ENCODE data around the gene MT1G.
"Not testable (repeated sequence)": the region's sequence is repeated elsewhere in the genome, so short reads cannot be mapped to it uniquely, and the experiment has no call there.

Gene MT1G

DNA sequence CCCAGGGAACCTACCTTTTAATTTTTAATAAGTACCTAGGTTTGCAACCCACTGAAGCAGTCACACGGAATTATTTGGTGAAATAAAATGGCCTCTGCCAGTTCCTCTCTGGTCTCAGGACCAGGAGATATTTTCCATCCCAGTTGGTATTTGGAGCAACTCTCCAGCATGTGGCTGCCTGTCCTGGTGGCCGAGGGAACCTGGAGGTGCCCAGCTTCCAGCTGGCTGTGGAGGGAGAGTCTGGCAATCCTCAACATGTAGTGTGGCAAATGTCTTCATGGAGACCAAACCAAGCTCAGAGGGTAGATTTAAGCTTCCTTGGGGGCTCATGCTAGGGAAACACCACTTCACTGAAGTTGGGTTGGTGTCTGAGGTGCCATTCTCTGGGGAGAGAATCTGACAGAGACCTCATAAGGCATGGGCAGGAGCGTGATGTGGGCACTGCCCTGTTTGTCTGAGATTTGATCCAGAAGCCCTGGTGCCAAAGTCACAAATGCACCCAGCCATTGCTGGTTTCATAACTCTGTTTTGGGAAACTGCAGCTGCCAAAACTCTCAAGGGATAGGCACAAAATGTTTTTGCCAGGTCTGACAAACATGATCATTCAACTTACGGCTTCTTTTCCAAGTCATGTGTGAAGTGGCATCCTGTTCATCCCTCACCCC is 17.2 kb upstream of the MT1G start:
- DNase-seq (ENCODE audit: low read depth, low spot score) = no peak

DNA sequence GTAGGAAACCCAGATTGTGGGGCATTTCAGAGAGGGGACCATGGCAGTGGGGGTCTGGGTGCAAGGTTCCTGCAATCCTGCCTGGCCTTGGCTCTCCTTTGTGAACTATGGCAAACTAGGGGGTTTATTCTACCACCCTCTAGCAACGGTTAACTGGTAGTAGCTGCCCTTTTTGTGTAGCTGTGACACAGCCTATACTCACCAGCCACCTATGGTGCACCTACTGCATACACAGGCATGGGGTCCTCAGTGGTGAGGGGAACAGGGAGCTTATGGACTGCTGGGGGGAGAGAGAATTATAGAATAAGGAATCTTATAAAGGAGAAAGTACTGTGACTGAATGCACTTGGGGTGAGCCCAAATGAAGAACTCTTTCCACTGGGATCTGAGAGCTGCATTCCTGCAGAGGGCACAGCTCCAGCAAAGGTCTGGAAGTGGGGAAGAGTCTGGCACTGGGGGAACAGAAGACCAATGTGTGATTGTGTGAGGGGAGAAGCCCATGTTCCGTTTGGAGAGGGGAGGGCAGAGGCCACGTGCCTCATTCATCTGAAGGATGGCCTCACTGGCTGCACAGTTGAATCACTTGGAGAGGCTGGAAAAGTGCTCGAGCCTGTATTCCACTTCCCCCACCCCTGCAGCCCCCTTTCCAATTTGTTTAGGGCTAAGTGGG is 16.5 kb upstream of the MT1G start:
- no peak for DNase-seq (ENCODE audit: low read depth, low spot score)

- DNase-seq (ENCODE audit: low read depth, low spot score) = no peak
These were observed 15.7 kb upstream of the MT1G start for GRCh38 chr16:56683424-56684172.

DNA sequence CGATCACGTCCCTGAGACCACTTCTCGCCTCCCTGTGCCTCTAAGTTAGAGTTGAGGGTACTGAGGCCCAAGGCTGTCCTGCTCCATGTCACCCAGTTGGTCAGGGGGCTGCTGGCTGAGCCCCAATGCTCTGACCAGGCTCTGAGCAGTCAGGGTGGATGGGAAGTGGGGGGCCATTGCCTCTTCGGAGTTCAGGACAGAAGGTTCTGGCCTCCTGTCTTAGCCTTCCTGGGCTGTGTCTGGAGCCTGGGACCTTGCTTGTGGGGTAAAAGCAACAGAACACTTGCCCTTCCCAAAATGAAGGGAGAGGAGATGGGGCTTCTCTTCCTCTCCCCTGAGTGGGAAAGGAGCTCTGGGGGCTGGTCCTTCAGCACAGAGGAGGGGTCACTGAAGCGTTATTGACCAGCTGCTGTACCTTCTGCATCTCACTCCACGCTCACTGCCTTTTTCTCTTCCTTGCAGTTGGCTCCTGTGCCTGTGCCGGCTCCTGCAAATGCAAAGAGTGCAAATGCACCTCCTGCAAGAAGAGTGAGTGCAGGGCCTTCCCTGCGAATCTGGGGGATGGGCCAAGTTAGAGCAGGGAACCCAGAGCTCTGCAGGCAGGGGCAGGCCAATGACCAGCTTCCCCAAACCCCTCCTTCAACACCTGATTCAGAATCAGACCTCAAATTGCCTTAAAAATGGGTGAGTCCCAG is 15.0 kb upstream of the MT1G start:
- DNase-seq (ENCODE audit: low read depth, low spot score) = no peak

GRCh38 chr16:56681939-56682702 is 14.3 kb upstream of the MT1G start, which contains the start of gene MT1X:
Gene MT1X (plus strand): TSS chr16:56682470. CDS start chr16:56682541, 71 bp downstream.
- peak; percentile 74 for DNase-seq (ENCODE audit: low read depth, low spot score)

DNA sequence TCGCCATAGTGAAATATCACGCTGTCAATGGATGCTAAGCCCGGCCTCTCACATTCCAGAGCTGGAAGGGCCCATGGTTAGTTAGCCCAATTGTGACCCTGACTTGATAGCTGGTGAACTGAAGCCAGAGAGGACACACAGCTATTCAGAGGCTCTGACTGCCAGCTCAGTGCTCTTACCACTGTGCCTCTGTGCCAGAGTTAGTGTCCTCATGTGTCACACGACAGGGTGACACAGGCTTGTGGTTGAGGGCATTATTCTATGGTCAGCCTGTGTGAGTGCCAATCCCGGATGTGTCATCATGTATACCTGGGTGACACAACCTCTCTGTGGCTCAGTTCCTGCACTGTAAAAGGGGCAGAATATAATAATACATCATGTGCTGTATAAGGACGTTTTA is 12.0 kb upstream of the MT1G start:
- DNase-seq (ENCODE audit: low read depth, low spot score) = no peak

GRCh38 chr16:56679078-56679730 is 11.3 kb upstream of the MT1G start:
- DNase-seq (ENCODE audit: low read depth, low spot score) = no peak

DNA sequence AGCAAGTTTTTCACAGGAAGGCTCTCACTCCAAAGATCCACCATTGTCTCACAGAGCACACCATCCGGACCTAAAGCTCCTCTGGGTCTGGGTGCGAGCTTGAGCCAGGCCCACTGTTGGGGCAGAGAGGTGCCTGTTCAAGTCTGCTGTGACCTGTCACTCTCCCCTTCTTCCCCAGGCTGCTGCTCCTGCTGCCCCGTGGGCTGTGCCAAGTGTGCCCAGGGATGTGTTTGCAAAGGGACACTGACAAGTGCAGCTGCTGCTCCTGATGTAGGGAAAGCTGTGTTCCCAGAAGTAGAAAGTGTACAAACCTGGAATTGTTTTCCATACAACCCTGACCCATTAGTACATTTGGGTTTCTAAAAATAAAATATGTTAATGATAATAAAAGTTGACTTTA is 9.6 kb upstream of the MT1G start:
- no peak for DNase-seq (ENCODE audit: low read depth, low spot score)

GRCh38 chr16:56675685-56676210 is 7.9 kb upstream of the MT1G start:
- DNase-seq (ENCODE audit: low read depth, low spot score) = peak; percentile 16

DNA sequence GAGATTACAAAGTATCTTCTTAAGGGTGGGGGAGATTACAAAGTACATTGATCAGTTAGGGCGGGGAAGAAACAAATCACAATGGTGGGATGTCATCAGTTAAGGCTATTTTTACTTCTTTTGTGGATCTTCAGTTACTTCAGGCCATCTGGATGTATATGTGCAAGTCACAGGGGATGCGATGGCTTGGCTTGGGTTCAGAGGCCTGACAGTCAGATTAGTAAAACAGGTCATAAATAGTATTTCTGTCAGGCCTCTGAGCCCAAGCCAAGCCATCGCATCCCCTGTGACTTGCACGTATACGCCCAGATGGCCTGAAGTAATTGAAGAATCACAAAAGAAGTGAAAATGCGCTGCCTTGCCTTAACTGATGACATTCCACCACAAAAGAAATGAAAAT is 6.7 kb upstream of the MT1G start:
- not testable (repeated sequence) for DNase-seq (ENCODE audit: low read depth, low spot score)

DNA sequence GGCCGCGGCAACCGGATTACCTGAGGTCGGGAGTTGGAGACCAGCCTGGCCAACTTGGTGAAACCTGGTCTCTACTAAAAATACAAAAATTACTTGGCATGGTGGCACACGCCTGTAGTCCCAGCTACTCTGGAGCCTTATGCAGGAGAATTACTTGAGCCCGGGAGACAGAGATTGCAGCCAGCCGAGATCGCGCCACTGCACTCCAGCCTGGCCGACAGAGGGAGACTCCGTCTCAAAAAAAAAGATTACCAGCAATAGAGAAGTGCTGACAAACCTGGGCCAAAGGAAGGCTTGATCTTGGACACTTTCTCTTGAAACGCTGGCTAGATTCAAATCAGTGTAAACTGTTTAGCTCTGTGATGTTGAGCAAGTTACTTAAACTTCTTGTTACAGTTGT is 6.1 kb upstream of the MT1G start:
- DNase-seq (ENCODE audit: low read depth, low spot score) = no peak

DNA sequence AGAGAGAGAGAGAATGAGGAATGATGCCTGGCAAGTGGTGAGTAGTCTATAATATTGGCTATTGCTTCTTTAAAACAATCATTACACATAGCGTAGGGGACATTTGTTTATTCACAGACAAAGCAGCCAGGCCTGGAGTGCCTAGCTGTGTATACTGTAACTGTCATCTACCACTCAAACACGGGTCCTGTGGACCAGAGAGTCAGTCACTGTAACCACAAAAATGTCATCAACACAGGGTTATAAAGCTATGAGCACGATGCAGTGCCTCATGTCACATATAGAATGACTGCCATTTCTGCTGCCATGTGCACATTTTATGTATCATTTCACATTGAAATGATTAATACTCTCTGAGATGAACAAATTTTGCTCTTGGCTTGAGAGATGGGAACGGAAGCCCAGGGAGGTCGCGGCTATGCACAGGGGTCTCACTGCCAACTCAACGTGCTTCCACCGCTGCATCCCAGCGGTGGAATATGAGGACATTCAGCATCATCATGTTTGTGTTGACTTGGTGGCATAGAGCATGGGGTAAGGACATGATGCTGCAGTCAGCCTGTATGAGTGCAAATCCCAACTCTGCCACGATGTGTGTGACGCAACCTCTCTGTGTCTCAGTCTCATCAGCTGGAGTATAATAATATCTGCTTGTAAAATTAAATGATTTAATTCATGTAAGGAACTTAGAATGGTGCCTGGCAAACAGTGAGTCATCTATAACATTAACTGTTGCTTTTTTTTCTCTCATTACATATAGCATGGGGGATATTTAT is 5.1 kb upstream of the MT1G start:
- no peak for DNase-seq (ENCODE audit: low read depth, low spot score)

DNA sequence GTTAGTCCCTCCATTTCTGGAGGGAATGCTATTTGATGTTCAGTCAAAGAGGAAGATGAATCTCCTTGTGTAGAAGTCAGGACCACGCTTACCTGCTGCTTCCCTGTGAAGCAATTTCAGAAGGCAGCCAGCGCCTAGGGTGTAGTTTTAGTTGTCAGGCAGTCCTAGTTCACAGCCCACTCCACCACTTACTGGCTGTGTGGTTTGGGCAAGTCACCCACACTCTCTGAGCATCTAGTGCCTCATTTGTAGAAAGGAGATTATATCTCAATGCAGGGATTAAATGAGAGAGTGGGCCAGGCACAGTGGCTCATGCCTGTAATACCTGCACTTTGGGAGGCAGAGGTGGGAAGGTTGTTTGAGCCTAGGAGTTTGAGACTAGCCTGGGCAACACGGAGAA is 4.3 kb upstream of the MT1G start:
- not testable (repeated sequence) for DNase-seq (ENCODE audit: low read depth, low spot score)

DNA sequence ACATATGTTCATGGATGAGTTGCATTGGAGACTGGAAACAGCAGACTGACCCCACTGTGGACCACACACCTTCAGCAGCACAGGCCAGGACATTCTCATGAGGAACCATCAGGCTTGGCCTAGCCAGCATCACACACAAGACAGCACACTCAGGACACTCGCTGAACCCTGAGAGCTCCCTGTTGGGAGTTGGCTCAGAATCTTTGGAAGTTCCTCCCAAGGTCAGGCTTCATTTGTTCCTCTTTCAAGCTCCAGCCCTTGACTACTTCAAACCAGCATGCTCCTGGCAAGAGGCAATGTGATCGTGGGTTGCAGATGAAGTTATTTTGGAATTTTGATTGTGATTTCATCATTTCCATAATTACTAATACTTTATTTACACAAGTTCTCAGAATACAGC is 3.8 kb upstream of the MT1G start:
- DNase-seq (ENCODE audit: low read depth, low spot score) = not testable (repeated sequence)

DNA sequence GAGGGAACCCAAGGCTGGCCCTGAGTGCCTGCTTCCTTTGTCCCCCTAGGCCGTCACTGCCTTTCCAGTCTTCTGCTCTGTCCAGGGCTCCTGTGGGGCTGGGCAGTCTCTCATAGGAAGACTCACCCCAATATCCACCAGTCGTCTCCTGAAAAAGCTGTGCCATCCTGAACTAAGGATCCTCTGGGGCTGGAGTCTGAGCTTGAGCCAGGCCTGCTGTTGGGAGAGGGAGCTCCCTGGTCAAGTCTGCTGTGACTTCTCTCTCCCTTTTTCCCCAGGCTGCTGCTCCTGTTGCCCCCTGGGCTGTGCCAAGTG is 2.7 kb upstream of the MT1G start:
- no peak for DNase-seq (ENCODE audit: low read depth, low spot score)

GRCh38 chr16:56669840-56670619 is 2.2 kb upstream of the MT1G start:
- DNase-seq (ENCODE audit: low read depth, low spot score) = no peak

GRCh38 chr16:56669005-56669839 is 1.4 kb upstream of the MT1G start, which contains the start of gene MT1H:
Gene MT1H (plus strand): TSS chr16:56669814. CDS start chr16:56669885, 71 bp downstream.
- no peak for DNase-seq (ENCODE audit: low read depth, low spot score)

All from activated CD4-positive, CD25-positive, alpha-beta regulatory T cell treated with anti-CD3 and anti-CD28 coated beads, Interleukin-2, amount 50 U/mL, for 16 hours (primary cell).